ENCODE results near the gene MAN1C1.

MAN1C1 gene

DNA sequence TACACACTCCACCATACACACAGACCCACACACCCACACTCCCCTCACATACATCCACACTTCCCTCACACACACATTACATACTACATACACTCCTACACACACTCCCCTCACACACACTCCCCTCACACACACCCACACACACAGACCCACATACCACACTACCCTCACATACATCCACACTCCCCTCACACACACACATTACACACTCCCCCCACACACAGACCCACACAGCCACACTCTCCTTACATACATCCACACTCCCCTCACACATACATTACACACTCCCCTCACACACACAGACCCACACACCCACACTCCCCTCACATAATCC is 150.8 kb downstream of the MAN1C1 start:
- no peak for DNase-seq

DNA sequence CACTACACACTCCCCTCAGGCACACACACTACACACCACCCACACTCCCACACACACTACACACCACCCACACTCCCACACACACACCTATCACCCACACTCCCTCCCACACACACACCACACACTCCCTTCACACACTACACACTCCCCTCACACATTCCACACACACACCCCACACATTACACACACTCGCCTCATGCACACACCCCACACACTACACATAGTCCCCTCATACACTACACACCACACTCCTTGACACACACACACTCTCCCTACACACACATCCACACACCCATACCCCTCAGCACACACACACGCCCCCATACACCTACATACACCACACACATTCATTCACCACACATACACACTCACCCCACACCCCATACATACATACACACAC is 152.4 kb downstream of the MAN1C1 start:
- DNase-seq = no peak

DNA sequence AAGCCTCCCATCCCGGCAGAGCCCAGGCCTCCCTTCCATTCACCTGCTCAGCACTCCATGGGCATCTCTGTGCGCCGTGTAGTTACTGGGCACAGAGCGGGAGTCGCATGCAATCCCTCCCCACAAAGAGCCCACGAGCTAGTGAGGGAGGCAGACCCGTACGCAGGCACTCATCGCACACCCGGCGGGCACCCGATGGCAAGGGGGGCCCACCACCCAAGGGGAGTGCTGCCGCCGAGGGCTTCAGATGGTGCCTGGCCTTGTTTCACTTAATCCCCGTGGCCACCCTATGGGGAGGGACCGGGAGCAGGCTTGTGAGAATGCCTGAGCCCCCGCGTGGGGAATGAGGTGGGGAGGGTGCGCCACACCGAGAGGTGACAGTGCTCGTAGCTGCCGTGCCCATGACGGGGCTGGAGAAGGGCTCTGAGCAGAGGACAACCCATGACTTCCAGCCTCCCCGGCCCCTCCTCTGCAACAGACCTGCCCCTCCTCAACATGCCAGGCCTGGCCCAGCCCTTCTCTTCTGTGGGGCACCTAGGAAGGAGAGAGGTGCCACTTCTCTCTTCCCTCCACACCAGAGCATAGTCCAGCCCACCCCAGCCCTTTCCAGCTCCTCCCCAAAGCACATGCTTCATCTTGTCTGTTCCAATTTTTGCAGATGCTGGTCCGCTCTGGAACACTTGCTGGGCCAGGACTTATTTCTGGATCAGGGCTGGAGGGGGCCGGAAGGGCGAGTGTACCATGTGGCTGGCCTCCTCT is 153.2 kb downstream of the MAN1C1 start:
- no peak for DNase-seq

DNA sequence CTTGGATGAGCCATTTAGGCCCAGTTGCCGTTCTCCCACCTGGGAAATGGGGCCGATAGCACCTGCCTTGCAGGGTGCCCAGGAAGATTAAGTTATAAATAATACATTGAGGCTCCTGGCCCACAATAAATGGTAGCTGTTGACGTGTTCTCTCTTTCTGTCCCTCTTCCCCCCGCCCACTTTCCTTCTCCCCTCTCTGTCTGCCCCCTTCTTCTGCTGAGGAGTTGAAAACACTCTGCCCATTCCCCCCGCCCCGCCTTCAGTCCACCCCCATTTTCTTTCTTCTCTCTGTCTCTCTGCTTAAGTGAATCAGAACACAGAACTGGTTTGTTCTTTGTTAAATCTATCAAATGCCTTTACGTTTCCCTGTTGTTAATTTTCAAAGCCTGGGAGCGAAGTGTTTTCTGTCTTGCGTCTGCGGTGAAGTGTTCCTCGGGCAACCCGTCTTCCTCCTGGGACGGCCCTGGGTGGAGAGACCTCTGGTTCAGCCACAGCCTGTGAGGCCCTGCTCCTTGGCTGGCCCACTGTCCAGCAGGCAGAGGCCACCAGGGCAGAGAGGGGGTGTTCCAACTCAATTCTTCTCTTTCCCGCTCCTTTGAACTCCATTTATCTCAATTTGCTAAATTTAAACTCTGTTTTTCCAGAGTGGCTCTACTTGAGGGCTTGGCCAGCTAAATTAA is 154.1 kb downstream of the MAN1C1 start:
- no peak for DNase-seq

DNA sequence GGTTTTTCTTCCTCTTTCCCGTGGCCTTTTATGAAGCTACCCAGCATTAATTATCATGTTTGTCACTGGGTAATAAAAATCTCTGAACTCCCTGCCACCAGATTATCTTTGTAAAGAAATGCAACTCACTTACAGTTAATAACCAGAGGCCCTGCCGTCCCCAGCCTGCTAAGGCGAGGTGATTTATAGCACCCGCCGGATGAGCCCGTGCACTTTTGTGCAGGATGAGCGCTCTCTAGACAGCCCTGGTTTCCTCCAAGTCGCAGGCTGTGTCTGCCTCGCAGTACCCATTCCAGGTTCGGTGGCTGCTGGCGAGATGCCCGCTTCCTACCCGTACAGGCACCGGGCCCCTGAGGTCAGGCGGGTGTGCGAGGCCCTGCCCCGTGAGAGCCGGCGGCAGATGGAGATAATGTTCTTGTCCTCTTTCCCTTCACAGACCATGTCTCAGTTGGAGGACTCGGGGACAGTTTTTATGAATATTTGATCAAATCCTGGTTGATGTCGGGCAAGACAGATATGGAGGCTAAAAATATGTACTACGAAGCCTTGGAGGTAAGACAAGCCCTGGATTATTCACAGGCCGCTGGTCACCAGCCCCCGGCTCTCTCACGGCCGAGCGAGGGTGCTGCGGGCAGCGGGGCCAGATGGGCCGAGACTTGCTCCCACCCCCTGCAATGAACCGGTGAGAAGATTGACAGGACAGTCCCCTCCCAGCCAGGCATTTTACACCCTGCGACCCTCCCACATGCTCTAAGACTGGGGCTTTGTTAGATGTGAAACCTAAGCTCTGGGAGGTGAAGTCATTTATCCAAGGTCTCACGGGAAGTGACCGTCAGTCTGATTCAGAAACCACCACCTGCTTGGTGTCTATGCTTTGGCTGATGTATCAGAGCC is 154.9 kb downstream of the MAN1C1 start:
- peak in 1 of 2 donors; percentile 41 for DNase-seq

- no peak for DNase-seq
Measured at GRCh38 chr1:25772164-25772563, 155.6 kb downstream of the MAN1C1 start.

- DNase-seq = no peak
Measured at GRCh38 chr1:25772692-25773245, 156.2 kb downstream of the MAN1C1 start.

- no peak for DNase-seq
Measured at GRCh38 chr1:25773441-25774125, 157.0 kb downstream of the MAN1C1 start.

DNA sequence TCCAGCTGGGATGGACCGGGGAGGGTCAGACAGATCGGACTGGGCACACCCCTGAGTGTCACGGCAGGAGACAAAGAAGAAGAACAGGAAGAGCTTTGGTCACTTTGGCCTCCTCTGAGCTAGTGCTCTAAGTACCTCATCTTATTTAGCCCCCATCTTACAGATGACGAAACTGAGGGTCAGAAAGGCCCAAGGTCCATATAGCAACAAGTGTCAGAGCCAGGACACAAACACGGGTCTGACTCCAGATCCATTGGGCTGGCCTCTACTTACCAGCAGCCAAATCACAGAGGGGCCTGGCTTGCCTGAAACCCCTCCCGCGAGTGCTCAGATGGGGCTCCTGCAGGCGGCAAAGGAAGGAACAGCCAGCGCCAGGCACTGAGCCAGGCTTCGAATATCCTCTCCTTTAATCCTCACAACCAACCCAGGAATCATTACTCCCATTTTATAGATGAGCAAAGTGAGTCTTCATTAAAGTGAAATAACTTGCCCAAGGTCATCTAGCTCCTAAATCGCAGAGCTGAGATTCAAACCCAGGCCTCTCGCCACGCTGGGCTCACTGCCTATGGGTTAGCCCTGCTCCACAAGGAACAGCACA is 157.7 kb downstream of the MAN1C1 start:
- no peak for DNase-seq

DNA sequence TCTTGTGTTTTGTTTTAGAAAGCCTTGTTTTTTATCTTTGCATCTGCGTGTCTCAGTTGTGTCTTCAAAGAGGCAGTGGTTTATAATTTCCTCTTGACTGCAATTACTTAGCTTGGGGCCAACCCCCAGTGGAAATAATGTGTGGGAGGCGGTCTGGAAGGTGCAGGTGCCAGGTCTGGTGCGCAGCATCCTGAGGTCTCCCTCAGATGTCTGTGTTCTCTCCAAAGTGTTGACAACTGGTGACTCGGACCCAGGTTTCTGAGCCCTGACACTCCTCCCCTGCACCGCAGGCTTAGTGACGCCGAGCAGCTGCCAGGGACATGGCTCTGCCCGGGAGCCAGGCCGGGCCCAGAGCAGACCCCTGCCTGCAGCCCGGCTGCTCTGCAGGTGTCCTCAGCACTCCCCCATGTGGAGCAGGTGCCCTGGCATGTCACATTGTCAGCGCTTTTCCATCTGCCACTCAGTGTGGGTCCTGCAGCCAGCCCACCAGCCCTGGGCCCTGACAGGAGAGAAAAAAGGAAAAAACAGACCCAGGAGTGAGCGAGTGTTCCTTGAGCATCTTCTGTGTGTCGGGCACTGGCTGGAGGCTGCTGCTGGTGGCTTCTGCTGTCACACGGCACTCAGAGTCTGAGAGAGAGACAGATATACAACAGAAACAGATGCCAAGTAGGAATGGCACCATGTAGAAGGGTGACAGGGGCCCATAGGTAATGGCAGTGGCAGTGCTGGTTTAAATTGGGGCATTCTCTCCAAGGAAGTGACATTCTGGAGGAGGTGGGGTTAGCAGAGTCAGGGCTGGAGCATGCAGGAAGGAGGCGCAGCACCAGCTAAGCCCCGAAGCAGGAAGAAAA is 158.6 kb downstream of the MAN1C1 start:
- peak; percentile 81 to 85 for DNase-seq

DNA sequence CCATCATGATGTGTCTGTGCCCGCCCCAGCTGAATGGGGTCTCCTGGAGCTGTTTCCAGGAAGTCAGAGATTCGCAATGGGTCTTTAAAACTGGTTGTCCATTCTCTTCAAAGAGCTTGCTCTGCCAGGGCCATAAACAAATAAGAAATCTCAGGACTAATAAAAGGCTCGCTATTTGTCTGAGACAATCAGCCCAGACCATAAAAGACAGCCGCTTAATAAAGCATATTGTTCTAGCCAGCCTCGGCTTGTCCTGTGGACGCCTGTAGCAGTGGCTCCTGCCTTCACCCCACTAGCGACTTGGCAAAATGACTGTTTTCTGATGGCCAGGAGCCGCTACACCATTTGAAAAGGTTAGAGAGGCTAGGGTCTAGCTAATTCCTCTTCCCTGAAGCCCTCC is 162.8 kb downstream of the MAN1C1 start:
- DNase-seq = no peak

DNA sequence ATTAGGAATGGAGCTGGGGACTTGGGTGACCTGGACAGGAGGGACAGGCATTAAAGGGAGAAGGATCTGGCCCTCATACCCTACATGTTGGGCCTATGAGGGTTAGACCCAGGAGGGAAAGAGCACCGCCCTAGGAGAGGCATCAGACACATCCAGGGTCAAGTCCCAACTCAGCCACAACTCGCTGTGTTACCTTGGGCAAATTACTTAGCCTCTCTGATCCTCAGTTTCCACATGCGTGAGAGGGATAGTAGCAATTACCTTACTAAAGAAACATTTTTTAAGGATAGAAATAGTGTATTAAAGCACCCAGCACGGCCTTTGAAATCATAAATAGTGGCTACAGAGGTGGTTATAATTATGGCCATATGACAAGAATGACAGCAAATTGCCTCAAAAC is 163.3 kb downstream of the MAN1C1 start:
- DNase-seq = no peak

GRCh38 chr1:25780318-25781129 is 163.9 kb downstream of the MAN1C1 start:
- no peak for DNase-seq

DNA sequence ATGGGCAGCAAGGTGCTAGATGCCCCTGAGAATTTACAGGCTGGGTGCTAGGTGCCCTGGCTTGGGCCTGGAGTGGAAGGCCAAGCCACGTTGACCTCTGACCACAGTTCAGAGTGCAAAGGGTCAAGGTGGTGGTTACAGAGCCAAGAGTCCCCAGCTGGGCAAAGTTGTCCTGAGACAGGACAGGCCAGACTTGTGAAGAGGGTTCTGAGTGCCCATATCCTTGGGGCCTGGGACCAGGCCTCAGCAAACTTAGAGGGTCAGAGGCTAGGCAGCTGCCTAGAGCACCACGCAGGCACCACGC is 164.5 kb downstream of the MAN1C1 start:
- DNase-seq = no peak

DNA sequence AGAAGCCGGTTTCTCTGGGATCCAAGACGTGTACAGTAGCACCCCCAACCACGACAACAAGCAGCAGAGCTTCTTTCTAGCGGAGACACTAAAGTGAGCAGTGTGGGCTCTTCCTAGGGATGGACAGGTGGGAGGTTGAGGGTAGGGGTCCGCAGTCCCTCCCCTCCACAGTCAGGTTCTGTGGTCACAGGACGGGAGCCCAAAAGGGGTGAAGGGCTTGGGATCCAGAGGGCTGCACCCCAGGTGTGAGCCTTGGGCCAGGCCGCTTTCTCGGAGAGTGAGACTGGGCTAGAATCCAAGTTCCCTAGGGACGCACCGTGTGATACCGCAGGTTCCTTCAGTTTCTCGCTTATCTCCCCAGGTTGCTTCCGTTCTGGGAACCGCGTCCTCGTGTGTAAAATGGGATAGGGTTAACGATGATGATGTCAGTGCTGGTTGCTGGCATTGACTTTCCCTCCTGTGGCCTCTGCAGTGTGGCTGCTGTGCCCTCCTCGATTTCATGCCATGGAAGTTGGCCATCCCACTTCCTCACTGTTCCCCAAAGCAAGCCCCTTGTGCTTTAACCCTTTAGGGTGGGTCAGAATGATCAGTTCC is 166.1 kb downstream of the MAN1C1 start:
- DNase-seq = no peak

GRCh38 chr1:25784575-25785051 is 168.0 kb downstream of the MAN1C1 start:
- DNase-seq = no peak

GRCh38 chr1:25785333-25786067 is 168.9 kb downstream of the MAN1C1 start:
- no peak for DNase-seq

DNA sequence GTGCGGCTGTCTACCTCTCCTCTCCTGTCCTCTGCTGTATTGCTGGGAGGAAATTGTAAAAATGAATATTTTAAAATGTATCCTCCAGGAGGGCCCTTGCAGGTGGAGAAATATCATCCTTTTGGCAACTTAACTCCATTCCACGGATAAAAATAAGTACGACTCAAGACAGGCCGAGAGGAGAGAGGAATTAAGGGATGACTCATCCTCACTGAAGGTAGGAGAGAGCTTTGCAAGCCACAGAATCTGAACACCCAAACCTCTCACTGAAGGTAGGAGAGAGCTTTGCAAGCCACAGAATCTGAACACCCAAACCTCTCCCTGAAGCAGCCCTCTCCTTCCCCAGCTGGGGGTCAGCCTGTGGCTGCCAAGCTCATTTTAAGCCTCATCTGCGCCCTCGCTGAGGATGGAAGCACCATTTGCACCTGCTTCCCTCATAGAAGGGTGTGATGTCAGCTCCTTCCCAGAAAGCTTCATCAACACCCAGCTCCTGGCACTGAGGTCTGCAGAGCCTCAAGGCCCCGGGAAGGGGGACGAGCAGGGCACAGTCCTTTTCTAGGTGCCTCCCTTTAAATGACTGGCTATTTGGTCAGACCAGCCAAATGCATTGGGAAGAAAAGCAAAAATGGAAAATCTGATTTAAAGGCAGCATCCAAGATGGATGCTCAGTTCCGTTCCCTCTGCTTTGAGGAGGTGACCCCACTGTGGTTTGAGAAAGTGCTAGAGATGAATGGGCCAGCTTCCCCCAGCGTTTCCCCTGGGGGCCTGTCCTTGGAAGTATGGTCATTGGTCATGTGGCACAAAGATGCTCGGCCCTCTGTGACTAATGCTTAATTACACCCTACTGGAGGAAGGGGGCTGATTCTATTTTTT is 170.5 kb downstream of the MAN1C1 start:
- no peak for DNase-seq

Measured in CD4-positive, alpha-beta T cell treated with Interleukin-1 beta for 1 hour (primary cell).